GM13977 (cell line): ENCODE results near the gene MMP23B.
"Not testable (repeated sequence)": the region's sequence is repeated elsewhere in the genome, so short reads cannot be mapped to it uniquely, and the experiment has no call there.

Experiments
- DNase-seq: peaks from one replicate; pipeline ENCODE4 v3.0.0; 2012; ENCODE audit warnings: low spot score
- CTCF ChIP-seq: IDR thresholded peaks from 2 replicates; pipeline ENCODE4 v1.5.1; 2012; ENCODE audit warnings: mild to moderate bottlenecking, control low read depth; ENCODE audit not compliant: insufficient read depth; ENCODE audit errors: extremely low read depth, missing control alignments
- in situ Hi-C: fragments of 300-500 bp; cut with MboI; formaldehyde crosslinking; loops from one replicate; pipeline ENCODE4 v1.12.0; 2022; ENCODE audit warnings: low sequenced_read_pairs, low pct_unique_long_range_greater_than_20kb, mixed read lengths, inconsistent platforms; ENCODE audit not compliant: unreplicated experiment

MMP23B gene

GRCh38 chr1:1672181-1672965, 40.4 kb downstream of the MMP23B start:
- TF ChIP-seq CTCF, result no peak
- DNase-seq, result peak; percentile 12
- in situ Hi-C loops, result no loop called here

- in situ Hi-C loops, DNase-seq: not testable (repeated sequence)
Measured at GRCh38 chr1:1674806-1675205, 42.8 kb downstream of the MMP23B start.

GRCh38 chr1:1675218-1675617, 43.2 kb downstream of the MMP23B start:
- in situ Hi-C loops, DNase-seq: not testable (repeated sequence)

GRCh38 chr1:1676087-1676486, 44.1 kb downstream of the MMP23B start:
- in situ Hi-C loops, DNase-seq: not testable (repeated sequence)

GRCh38 chr1:1677718-1678580, 46.0 kb downstream of the MMP23B start:
- no peak for TF ChIP-seq CTCF
- in situ Hi-C loops, result no loop called here
- DNase-seq, result peak; percentile 85

GRCh38 chr1:1678581-1679380, 46.8 kb downstream of the MMP23B start:
- DNase-seq, result peak; percentile 62
- in situ Hi-C loops, result no loop called here

GRCh38 chr1:1680031-1680911, 48.3 kb downstream of the MMP23B start:
- TF ChIP-seq CTCF, result no peak
- in situ Hi-C loops, result no loop called here
- DNase-seq, result no peak

More at GRCh38 chr1:1678581-1679380, 46.8 kb downstream of the MMP23B start:
- TF ChIP-seq CTCF, result peak; percentile 73
